Measurements from ENCODE around the gene PGM1. TPM values are rescaled to one million over a fixed set of nuclear protein-coding genes. Genes with fewer than 3 reads are reported as not detected.

Gene PGM1
- total RNA-seq, 1 donor from 2014 or later, result 22.7 TPM

- Mint-ChIP-seq H3K4me3 (no peak overlapping the region), H3K9me3 (no peaks in the 10 kb centered on the region), H3K4me1 (no peaks in the 10 kb centered on the region), H3K27me3 (ENCODE audit: insufficient read depth, low read depth) (no peaks in the 10 kb centered on the region), H3K36me3 (peaks cover 6% of the 10 kb centered on the region), H3K27ac (no peak overlapping the region)
- no peaks in the 10 kb centered on the region for H4K20me1 ChIP-seq (ENCODE audit: low read depth)
- H3F3A ChIP-seq (ENCODE audit: low read depth), result no peaks in the 10 kb centered on the region
- no peaks in the 10 kb centered on the region for H3K27me3 ChIP-seq
- no peaks in the 10 kb centered on the region for H3K9me3 ChIP-seq (ENCODE audit: low read depth)
- no peak for DNase-seq (ENCODE audit: low spot score)
- no peak overlapping the region for H3K4me2 ChIP-seq
- no peak overlapping the region for H2AFZ ChIP-seq (replicated peaks)
- H3K4me1 ChIP-seq, result no peaks in the 10 kb centered on the region
- no peak overlapping the region for H3K9ac ChIP-seq
- no peak for TF ChIP-seq EZH2phosphoT487 (IDR thresholded peaks at IDR 0.05)
- TF ChIP-seq CTCF (IDR thresholded peaks at IDR 0.05), result no peak
- no peak for TF ChIP-seq EZH2 (IDR thresholded peaks at IDR 0.05)
- no peaks in the 10 kb centered on the region for H3K36me3 ChIP-seq
- H3K27ac ChIP-seq, result no peak overlapping the region
- H3K79me2 ChIP-seq (ENCODE audit: low read depth), result no peaks in the 10 kb centered on the region
- H3K4me3 ChIP-seq, result no peak overlapping the region
These were observed 44.9 kb upstream of the PGM1 start for GRCh38 chr1:63548303-63548702.

DNA sequence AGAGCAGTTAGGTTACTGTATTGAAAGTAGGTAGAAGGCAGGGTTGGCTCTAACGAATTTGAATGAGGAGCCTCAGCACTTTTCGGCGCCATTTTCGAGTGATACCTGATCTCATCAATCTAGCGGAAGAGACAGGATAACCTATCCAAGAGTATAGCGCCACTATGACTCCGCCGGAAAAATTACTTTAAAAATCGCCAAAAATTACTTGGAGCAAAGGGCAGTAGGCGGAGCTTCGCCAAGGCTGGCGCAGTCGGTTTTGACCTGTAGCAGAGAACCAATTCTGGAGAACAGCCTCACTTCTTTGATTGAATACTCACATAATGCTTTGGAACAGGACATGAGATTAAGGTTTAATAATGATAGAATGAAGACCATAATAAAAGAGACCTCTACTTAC, 44.3 kb upstream of the PGM1 start:
- no peaks in the 10 kb centered on the region for H3F3A ChIP-seq (ENCODE audit: low read depth)
- no peaks in the 10 kb centered on the region for H4K20me1 ChIP-seq (ENCODE audit: low read depth)
- H3K4me1 Mint-ChIP-seq, result no peaks in the 10 kb centered on the region
- H2AFZ ChIP-seq (replicated peaks), result no peak overlapping the region
- H3K36me3 ChIP-seq, result no peaks in the 10 kb centered on the region
- H3K4me1 ChIP-seq, result no peaks in the 10 kb centered on the region
- no peak overlapping the region for H3K4me3 ChIP-seq
- no peak for TF ChIP-seq EZH2phosphoT487 (IDR thresholded peaks at IDR 0.05)
- TF ChIP-seq EZH2 (IDR thresholded peaks at IDR 0.05), result no peak
- no peak for TF ChIP-seq CTCF (IDR thresholded peaks at IDR 0.05)
- H3K4me3 Mint-ChIP-seq, result no peak overlapping the region
- peaks cover 6% of the 10 kb centered on the region for H3K36me3 Mint-ChIP-seq
- no peak for DNase-seq (ENCODE audit: low spot score)
- no peaks in the 10 kb centered on the region for H3K27me3 Mint-ChIP-seq (ENCODE audit: insufficient read depth, low read depth)
- no peak overlapping the region for H3K4me2 ChIP-seq
- H3K27me3 ChIP-seq, result no peaks in the 10 kb centered on the region
- no peak overlapping the region for H3K27ac ChIP-seq
- H3K27ac Mint-ChIP-seq, result no peak overlapping the region
- H3K9ac ChIP-seq, result no peak overlapping the region
- no peaks in the 10 kb centered on the region for H3K9me3 Mint-ChIP-seq
- H3K9me3 ChIP-seq (ENCODE audit: low read depth), result no peaks in the 10 kb centered on the region
- no peaks in the 10 kb centered on the region for H3K79me2 ChIP-seq (ENCODE audit: low read depth)

DNA sequence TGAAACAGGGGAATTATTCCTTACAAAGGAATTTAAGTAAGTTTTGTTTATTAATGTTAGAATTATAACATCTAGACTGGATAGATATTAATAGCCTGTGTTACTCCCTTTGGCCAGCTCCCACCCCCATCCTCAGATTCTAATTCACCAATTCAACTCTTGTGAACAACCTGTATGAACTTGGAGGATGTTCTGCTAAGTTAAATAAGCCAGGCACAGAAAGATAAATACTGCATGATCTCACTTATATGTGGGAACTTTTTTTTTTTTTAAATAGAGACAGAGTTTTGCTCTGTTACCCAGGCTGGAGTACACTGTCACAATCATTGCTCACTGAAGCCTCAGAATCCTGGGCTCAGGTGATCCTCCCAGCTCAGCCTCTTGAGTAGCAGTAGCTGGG, 37.7 kb upstream of the PGM1 start:
- H3K79me2 ChIP-seq (ENCODE audit: low read depth), result no peaks in the 10 kb centered on the region
- no peak overlapping the region for H3K9ac ChIP-seq
- no peaks in the 10 kb centered on the region for H3K9me3 ChIP-seq (ENCODE audit: low read depth)
- H3K27ac ChIP-seq, result no peak overlapping the region
- DNase-seq (ENCODE audit: low spot score), result no peak
- no peak overlapping the region for H3K27ac Mint-ChIP-seq
- no peaks in the 10 kb centered on the region for H3K36me3 ChIP-seq
- H3K9me3 Mint-ChIP-seq, result no peaks in the 10 kb centered on the region
- no peak overlapping the region for H2AFZ ChIP-seq (replicated peaks)
- H3K4me1 Mint-ChIP-seq, result no peaks in the 10 kb centered on the region
- H3K4me1 ChIP-seq, result no peaks in the 10 kb centered on the region
- H4K20me1 ChIP-seq (ENCODE audit: low read depth), result no peaks in the 10 kb centered on the region
- no peaks in the 10 kb centered on the region for H3F3A ChIP-seq (ENCODE audit: low read depth)
- no peak overlapping the region for H3K4me2 ChIP-seq
- H3K27me3 ChIP-seq, result no peaks in the 10 kb centered on the region
- TF ChIP-seq CTCF (IDR thresholded peaks at IDR 0.05) (no peak), EZH2 (IDR thresholded peaks at IDR 0.05) (no peak), EZH2phosphoT487 (IDR thresholded peaks at IDR 0.05) (no peak)
- peaks cover 4% of the 10 kb centered on the region for H3K27me3 Mint-ChIP-seq (ENCODE audit: insufficient read depth, low read depth)
- H3K36me3 Mint-ChIP-seq, result peaks cover 6% of the 10 kb centered on the region
- H3K4me3 ChIP-seq, result no peak overlapping the region
- no peak overlapping the region for H3K4me3 Mint-ChIP-seq

Measured in neural progenitor cell (in vitro differentiated cells).